ENCODE results near the gene ADGRG7.

DNA sequence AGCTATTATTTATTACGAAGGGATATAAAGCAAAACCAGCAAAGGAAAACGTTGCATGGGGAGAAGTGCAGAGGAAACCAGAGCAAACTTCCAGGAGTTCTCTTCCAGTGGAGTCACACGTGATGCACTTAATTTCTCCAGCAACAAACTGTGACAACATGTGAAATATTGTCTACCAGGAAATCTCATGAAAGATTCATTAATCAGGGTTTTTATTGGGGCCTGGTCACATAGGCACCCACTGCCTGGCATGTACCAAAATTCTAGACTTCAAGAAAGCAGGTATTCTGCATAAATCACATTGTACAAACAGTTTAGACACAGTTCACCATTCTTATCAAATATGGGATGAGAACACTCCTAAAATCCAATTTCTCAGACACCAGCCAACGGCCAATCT lies 94.5 kb downstream of the ADGRG7 start:
- TF ChIP-seq, protein P1, sequence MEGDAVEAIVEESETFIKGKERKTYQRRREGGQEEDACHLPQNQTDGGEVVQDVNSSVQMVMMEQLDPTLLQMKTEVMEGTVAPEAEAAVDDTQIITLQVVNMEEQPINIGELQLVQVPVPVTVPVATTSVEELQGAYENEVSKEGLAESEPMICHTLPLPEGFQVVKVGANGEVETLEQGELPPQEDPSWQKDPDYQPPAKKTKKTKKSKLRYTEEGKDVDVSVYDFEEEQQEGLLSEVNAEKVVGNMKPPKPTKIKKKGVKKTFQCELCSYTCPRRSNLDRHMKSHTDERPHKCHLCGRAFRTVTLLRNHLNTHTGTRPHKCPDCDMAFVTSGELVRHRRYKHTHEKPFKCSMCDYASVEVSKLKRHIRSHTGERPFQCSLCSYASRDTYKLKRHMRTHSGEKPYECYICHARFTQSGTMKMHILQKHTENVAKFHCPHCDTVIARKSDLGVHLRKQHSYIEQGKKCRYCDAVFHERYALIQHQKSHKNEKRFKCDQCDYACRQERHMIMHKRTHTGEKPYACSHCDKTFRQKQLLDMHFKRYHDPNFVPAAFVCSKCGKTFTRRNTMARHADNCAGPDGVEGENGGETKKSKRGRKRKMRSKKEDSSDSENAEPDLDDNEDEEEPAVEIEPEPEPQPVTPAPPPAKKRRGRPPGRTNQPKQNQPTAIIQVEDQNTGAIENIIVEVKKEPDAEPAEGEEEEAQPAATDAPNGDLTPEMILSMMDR (IDR thresholded peaks at IDR 0.05), result no peak
- no peak for TF ChIP-seq POLR2A (IDR thresholded peaks at IDR 0.05)

Measured in transverse colon (tissue), 3 donors.